Measurements from ENCODE around the gene NMRK1.

NMRK1 gene

DNA sequence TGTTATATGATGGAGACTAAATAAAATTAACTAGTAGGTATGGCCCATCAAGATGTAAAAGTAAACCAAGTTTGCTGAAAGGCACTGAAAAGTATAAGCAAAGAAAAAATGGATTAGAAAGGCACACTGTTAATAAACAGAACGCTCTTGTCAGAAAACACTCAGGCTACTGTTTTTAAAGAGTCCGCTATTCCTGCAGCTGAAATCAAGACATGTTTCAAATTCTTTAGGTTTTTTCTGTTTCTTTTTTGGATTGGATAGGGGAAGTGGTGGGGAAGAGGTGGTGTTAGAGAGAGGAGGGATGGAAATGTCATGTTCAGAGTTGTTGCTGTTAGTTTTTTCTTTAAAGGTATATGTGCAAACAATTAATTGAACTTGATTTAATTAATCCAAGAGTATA is 17.9 kb upstream of the NMRK1 start:
- H3K4me1 ChIP-seq (ENCODE audit: control insufficient read depth, insufficient read depth, low read length), result no peaks in the 10 kb centered on the region

DNA sequence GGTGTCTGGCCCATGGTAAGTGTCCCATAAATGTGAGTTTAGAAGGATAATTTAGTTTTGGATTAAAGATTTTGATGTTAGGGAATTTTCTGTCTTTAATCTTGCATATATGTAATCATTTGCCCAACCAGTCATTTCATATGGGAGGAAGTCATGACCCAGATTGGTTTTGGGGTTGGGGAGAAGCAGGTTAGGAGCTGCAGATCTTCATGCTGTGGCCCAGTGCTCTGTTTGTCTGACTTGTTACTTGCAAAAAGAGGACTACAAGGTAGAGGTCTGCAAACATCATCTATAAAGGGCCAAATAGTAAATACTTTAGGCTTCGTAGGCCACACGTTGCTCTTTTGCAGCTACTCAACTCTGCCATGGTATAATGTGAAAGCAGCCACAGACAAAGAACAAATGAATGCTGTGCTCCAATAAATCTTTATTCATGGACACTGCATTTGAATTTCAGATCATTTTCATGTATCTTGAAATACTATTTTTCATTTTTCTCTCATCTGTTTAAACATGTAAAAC is 17.1 kb upstream of the NMRK1 start:
- no peak overlapping the region for H3K27ac ChIP-seq (ENCODE audit: extremely low read depth, low read depth, low read length)
- POLR2A ChIA-PET, result no interaction called here
- TF ChIP-seq ZNF501 (tag by site-specific recombination; IDR thresholded peaks at IDR 0.05), result no peak
- no peak for TF ChIP-seq ZNF560 (tag by site-specific recombination; IDR thresholded peaks at IDR 0.05; ENCODE audit: borderline replicate concordance)
- TF ChIP-seq GLI4 (tag by site-specific recombination; IDR thresholded peaks at IDR 0.05), result no peak
- no peak for TF ChIP-seq ZNF292 (tag by site-specific recombination; IDR thresholded peaks at IDR 0.05; ENCODE audit: borderline replicate concordance, low read depth)
- no peak for TF ChIP-seq ZNF521 (tag by site-specific recombination; IDR thresholded peaks at IDR 0.05)
- TF ChIP-seq IKZF3 (tag by site-specific recombination; IDR thresholded peaks at IDR 0.05), result no peak
- TF ChIP-seq MYNN (tag by site-specific recombination; IDR thresholded peaks at IDR 0.05; ENCODE audit: borderline replicate concordance), result no peak
- no peak for TF ChIP-seq ZNF155 (tag by site-specific recombination; IDR thresholded peaks at IDR 0.05)
- TF ChIP-seq ZNF132 (tag by site-specific recombination; IDR thresholded peaks at IDR 0.05; ENCODE audit: borderline replicate concordance), result no peak
- no peak for TF ChIP-seq ZNF280D (tag by site-specific recombination; IDR thresholded peaks at IDR 0.05)
- no peak for TF ChIP-seq KLF9 (tag by site-specific recombination; IDR thresholded peaks at IDR 0.05; ENCODE audit: low read depth)
- no peak for TF ChIP-seq ZNF214 (tag by site-specific recombination; IDR thresholded peaks at IDR 0.05; ENCODE audit: borderline replicate concordance)
- TF ChIP-seq, protein P1, sequence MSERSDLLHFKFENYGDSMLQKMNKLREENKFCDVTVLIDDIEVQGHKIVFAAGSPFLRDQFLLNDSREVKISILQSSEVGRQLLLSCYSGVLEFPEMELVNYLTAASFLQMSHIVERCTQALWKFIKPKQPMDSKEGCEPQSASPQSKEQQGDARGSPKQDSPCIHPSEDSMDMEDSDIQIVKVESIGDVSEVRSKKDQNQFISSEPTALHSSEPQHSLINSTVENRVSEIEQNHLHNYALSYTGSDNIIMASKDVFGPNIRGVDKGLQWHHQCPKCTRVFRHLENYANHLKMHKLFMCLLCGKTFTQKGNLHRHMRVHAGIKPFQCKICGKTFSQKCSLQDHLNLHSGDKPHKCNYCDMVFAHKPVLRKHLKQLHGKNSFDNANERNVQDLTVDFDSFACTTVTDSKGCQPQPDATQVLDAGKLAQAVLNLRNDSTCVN (tag by site-specific recombination; optimal IDR thresholded peaks at IDR 0.05), result no peak
- H3K4me1 ChIP-seq (ENCODE audit: control insufficient read depth, insufficient read depth, low read length), result no peaks in the 10 kb centered on the region
- CTCF ChIA-PET, result interaction anchor here (1.3 to 1.5 kb wide), 2 partner anchors 10 to 18 kb away, joined by 4 to 6 read pairs; no protein-coding TSS in a partner anchor
- H3K9me3 ChIP-seq (ENCODE audit: control insufficient read depth, insufficient read depth, low read depth, low read length), result no peaks in the 10 kb centered on the region
- H3K4me3 ChIP-seq (ENCODE audit: low read depth, low read length), result no peak overlapping the region
- no peaks in the 10 kb centered on the region for H3K36me3 ChIP-seq (ENCODE audit: control insufficient read depth in 2 of 2, insufficient read depth in 1 of 2, low read length in 2 of 2)

More for the DNA sequence above, 17.9 kb upstream of the NMRK1 start:
- CTCF ChIA-PET, result interaction anchor here (0.6 to 1.5 kb wide), 2 partner anchors 18 to 711 kb away, joined by 3 to 6 read pairs; no protein-coding TSS in a partner anchor
- Histone ChIP-seq H3K4me3 (ENCODE audit: low read depth, low read length) (no peak overlapping the region), H3K36me3 (ENCODE audit: control insufficient read depth in 2 of 2, insufficient read depth in 1 of 2, low read length in 2 of 2) (no peaks in the 10 kb centered on the region), H3K27ac (ENCODE audit: extremely low read depth, low read depth, low read length) (no peak overlapping the region), H3K9me3 (ENCODE audit: control insufficient read depth, insufficient read depth, low read depth, low read length) (no peaks in the 10 kb centered on the region)
- POLR2A ChIA-PET, result no interaction called here
- no peak for TF ChIP-seq ZBTB6 (tag by site-specific recombination; IDR thresholded peaks at IDR 0.05)

DNA sequence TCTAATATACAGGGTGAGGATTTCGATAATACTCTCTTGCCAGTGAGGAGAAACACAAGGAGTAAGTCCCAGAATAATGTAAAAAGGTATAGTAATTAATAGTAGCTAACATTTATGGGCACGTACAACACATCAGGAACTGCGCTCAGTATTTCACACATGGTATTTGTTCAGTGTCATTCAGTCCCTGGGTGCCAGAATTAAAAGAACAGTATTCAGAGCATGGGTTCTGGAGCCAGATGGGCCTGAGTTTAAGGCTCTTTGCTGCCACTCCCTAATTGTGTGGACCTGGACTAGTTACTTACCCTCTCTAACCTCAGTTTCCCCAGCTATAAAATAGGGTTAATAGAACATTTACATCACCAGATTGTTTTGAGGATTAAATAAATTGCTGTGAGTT is 16.7 kb upstream of the NMRK1 start:
- Histone ChIP-seq H3K27ac (ENCODE audit: extremely low read depth, low read depth, low read length) (no peak overlapping the region), H3K4me3 (ENCODE audit: low read depth, low read length) (no peak overlapping the region), H3K36me3 (ENCODE audit: control insufficient read depth in 2 of 2, insufficient read depth in 1 of 2, low read length in 2 of 2) (no peaks in the 10 kb centered on the region), H3K9me3 (ENCODE audit: control insufficient read depth, insufficient read depth, low read depth, low read length) (no peaks in the 10 kb centered on the region), H3K4me1 (ENCODE audit: control insufficient read depth, insufficient read depth, low read length) (no peaks in the 10 kb centered on the region)
- ChIA-PET CTCF (interaction anchor here (1.3 to 1.5 kb wide), 2 partner anchors 10 to 19 kb away, joined by 4 to 6 read pairs; no protein-coding TSS in a partner anchor), POLR2A (interaction anchor here (0.6 kb wide), 1 partner anchor 787 kb away, joined by 3 read pairs; no protein-coding TSS in a partner anchor)
- TF ChIP-seq KLF10 (tag by site-specific recombination; IDR thresholded peaks at IDR 0.05), result no peak
- TF ChIP-seq ZNF2 (tag by site-specific recombination; IDR thresholded peaks at IDR 0.05), result no peak
- no peak for TF ChIP-seq ZNF621 (tag by site-specific recombination; IDR thresholded peaks at IDR 0.05)
- no peak for TF ChIP-seq ZNF10 (tag by site-specific recombination; IDR thresholded peaks at IDR 0.05)
- TF ChIP-seq ZNF670 (tag by site-specific recombination; IDR thresholded peaks at IDR 0.05; ENCODE audit: low read depth), result no peak

Data from HEK293 (cell line).